GM13976 (cell line): ENCODE measurements around the gene PTPRO.

ENCODE experiments used
- DNase-seq: peaks from one replicate; pipeline ENCODE4 v3.0.0; 2012; ENCODE audit warnings: low spot score
- CTCF ChIP-seq: IDR thresholded peaks from 2 replicates; pipeline ENCODE4 v1.5.1; 2012; ENCODE audit warnings: borderline replicate concordance, mild to moderate bottlenecking; ENCODE audit not compliant: insufficient read depth; ENCODE audit errors: extremely low read depth, missing control alignments, control extremely low read depth
- in situ Hi-C: fragments of 300-500 bp; cut with MboI; formaldehyde crosslinking; loops from one replicate; pipeline ENCODE4 v1.12.0; 2022; ENCODE audit warnings: low sequenced_read_pairs, mixed read lengths, inconsistent platforms; ENCODE audit not compliant: unreplicated experiment

PTPRO gene

GRCh38 chr12:15644700-15645099, 322.4 kb downstream of the PTPRO start:
- in situ Hi-C loops = no loop called here
- TF ChIP-seq CTCF = no peak
- DNase-seq = no peak

- no peak for DNase-seq
- in situ Hi-C loops = no loop called here
- no peak for TF ChIP-seq CTCF
Measured at GRCh38 chr12:15646581-15646980, 324.3 kb downstream of the PTPRO start.
